DND-41 (cell line): Measurements from ENCODE around the gene ARPC1B.
"Not testable (repeated sequence)": the region's sequence is repeated elsewhere in the genome, so short reads cannot be mapped to it uniquely, and the experiment has no call there.

ENCODE experiments used
- ATAC-seq: fragments of 200-7000 bp; cut with Tn5 transposase; 3 replicates; pipeline ENCODE4 v1.9.1; 2021; ENCODE audit warnings: low read depth; ENCODE audit not compliant: insufficient read depth
- DNase-seq: peaks from one replicate; pipeline ENCODE4 v3.0.0-alpha.2; 2020
- H2AFZ ChIP-seq: 2 replicates; pipeline ENCODE4 v1.6.0; 2012; ENCODE audit warnings: low read depth, low read length
- H3K27ac ChIP-seq: 2 replicates; pipeline ENCODE4 v1.5.1; 2012; ENCODE audit warnings: low read length, inconsistent platforms
- H3K27me3 ChIP-seq: fragments of 200-600 bp; sonication (generic); 2 replicates; pipeline ENCODE4 v1.6.0; 2012; ENCODE audit warnings: low read length, mild to moderate bottlenecking, inconsistent platforms; ENCODE audit not compliant: insufficient read depth, poor library complexity
- H3K36me3 ChIP-seq: 2 replicates; pipeline ENCODE4 v1.5.1; 2012; ENCODE audit warnings: low read length, inconsistent platforms; ENCODE audit not compliant: insufficient read depth
- H3K4me1 ChIP-seq: 2 replicates; pipeline ENCODE4 v1.5.1; 2012; ENCODE audit warnings: mild to moderate bottlenecking, low read length; ENCODE audit not compliant: insufficient read depth
- H3K4me2 ChIP-seq: 2 replicates; pipeline ENCODE4 v1.6.0; 2012; ENCODE audit warnings: mild to moderate bottlenecking, moderate library complexity, low read length, inconsistent platforms; ENCODE audit not compliant: insufficient read depth
- H3K4me3 ChIP-seq, 2 experiments: fragments of 200-600 bp in 1 of 2; shearing (Covaris generic) in 1 of 2; 2 replicates each; pipeline ENCODE4 v1.5.1; 2012 to 2016; ENCODE audit warnings: inconsistent platforms in 2 of 2, low read length in 2 of 2, mild to moderate bottlenecking in 2 of 2, low read depth in 1 of 2, moderate library complexity in 1 of 2
- H3K79me2 ChIP-seq: 2 replicates; pipeline ENCODE4 v1.6.0; 2012; ENCODE audit warnings: low read length, inconsistent platforms; ENCODE audit not compliant: insufficient read depth
- H3K9ac ChIP-seq: 2 replicates; pipeline ENCODE4 v1.6.0; 2012; ENCODE audit warnings: low read depth, mild to moderate bottlenecking, inconsistent platforms, low read length, moderate library complexity
- H3K9me3 ChIP-seq: 2 replicates; pipeline ENCODE4 v1.5.1; 2012; ENCODE audit warnings: low read length, moderate library complexity, mild to moderate bottlenecking, inconsistent platforms; ENCODE audit not compliant: insufficient read depth, severe bottlenecking
- H4K20me1 ChIP-seq: 2 replicates; pipeline ENCODE4 v1.6.0; 2012; ENCODE audit warnings: low read length; ENCODE audit not compliant: insufficient read depth
- CTCF ChIP-seq: IDR thresholded peaks from 2 replicates; pipeline ENCODE4 v1.5.1; 2012; ENCODE audit warnings: borderline replicate concordance, low read length, moderate library complexity, mild to moderate bottlenecking; ENCODE audit not compliant: poor library complexity, severe bottlenecking; ENCODE audit errors: extremely low read depth
- EZH2 ChIP-seq: IDR thresholded peaks from 3 replicates; pipeline ENCODE4 v1.6.1; 2012; ENCODE audit warnings: borderline replicate concordance, low read depth, mild to moderate bottlenecking, moderate library complexity, low read length, inconsistent platforms; ENCODE audit not compliant: severe bottlenecking

ARPC1B gene

DNA sequence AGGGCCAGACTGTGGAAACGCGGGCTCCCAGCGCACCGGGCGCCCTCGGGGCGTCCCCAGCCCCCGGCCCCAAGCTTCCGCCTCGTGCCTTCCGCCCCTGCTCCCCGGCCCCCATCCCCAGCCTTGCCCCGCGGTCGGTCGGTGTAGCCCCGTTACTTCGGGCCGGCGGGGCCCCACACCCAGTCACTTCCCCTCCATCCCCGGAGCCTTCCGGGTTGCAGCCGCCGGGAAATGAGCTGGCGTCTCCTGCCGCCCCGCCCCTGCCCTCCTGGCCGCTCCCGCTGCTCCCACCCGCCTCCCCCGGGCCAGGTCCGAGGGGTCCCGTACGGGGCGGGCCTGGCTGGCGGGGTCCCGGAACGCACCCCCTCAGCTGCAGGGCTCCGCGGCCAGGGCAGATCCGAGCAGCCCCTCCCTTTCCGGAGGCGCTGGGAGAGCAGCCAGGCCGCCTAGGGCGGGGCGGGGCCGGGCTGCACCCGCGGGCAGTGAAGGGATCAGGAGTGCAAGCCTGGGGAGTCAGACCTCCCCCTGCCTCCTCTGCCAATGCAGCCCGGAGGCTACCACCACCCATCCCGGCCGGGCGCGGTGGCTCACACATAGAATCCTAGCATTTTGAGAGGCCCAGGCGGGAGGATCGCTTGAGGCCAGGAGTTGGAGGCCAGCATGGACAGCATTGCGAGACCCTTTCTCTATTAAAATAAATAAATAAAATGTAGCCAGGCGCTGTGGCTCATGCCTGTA is 709 bp downstream of the ARPC1B start:
- peak overlapping the region; percentile 65 for H3K9ac ChIP-seq
- H3K27me3 ChIP-seq: no peaks in the 10 kb centered on the region
- peaks cover 16% of the 10 kb centered on the region for H4K20me1 ChIP-seq
- H3K27ac ChIP-seq: peak overlapping the region; percentile 68
- peak overlapping the region; percentile 89 for H2AFZ ChIP-seq
- peak; percentile 74 for ATAC-seq
- peak overlapping the region; percentile 78 to 83 for H3K4me3 ChIP-seq
- peak; percentile 73 for DNase-seq
- H3K9me3 ChIP-seq: no peaks in the 10 kb centered on the region
- H3K4me2 ChIP-seq: peak overlapping the region; percentile 79
- TF ChIP-seq EZH2 (no peak), CTCF (no peak)
- H3K79me2 ChIP-seq: peaks cover 47% of the 10 kb centered on the region
- H3K36me3 ChIP-seq: peaks cover 18% of the 10 kb centered on the region
- H3K4me1 ChIP-seq: peaks cover 33% of the 10 kb centered on the region

DNA sequence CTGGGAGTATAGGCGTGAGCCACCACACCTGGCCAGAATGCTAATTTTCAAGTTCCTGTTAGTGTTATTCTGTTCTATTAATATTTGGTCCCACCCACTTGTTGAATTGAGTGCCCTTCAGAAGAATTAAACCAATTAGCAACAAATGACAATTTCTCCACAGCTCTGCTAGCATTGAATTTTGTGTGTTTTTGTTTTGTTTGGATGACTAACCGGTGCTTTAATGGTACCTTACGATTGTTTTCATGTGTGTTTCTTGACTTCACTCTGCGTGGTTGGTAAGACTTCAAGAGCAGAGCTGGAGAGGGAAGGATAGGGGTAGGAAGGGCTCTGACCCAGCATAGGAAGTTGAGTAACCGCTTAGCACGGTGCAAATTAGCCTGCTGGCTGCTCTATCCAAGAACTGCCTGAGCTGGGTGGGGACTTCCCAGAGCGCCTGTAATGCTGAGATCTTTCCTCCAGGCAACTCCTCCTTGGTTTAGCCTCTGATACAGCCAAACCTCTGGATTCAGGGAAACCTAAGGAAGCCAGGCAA is 4.6 kb downstream of the ARPC1B start:
- Histone ChIP-seq H3K4me2 (peak overlapping the region; percentile 26; the same call in 1 of the 2 replicates), H3K27ac (peak overlapping the region; percentile 85), H2AFZ (no peak overlapping the region), H3K4me3 (no peak overlapping the region), H4K20me1 (peaks cover 34% of the 10 kb centered on the region), H3K4me1 (peaks cover 44% of the 10 kb centered on the region), H3K9me3 (no peaks in the 10 kb centered on the region), H3K79me2 (peaks cover 82% of the 10 kb centered on the region), H3K27me3 (no peaks in the 10 kb centered on the region), H3K36me3 (peaks cover 37% of the 10 kb centered on the region), H3K9ac (peak overlapping the region; percentile 21; the same call in 1 of the 2 replicates)
- ATAC-seq: no peak
- no peak for DNase-seq
- TF ChIP-seq EZH2: no peak
- no peak for TF ChIP-seq CTCF

- not testable (repeated sequence) for DNase-seq, H2AFZ ChIP-seq, H3K9me3 ChIP-seq, H3K27me3 ChIP-seq, ATAC-seq
- Histone ChIP-seq H3K9ac (peak overlapping the region; percentile 52; the same call in 1 of the 2 replicates), H3K4me3 (0 out of 4 replicates have a peak overlapping the region, but pooled peaks of 1 of the 2 experiments have one; percentile 44), H3K4me1 (peaks cover 41% of the 10 kb centered on the region), H4K20me1 (peaks cover 39% of the 10 kb centered on the region), H3K27ac (peak overlapping the region; percentile 85), H3K36me3 (peaks cover 40% of the 10 kb centered on the region), H3K79me2 (peaks cover 87% of the 10 kb centered on the region), H3K4me2 (peak overlapping the region; percentile 56)
Observed at GRCh38 chr7:99379693-99380031, 5.1 kb downstream of the ARPC1B start.

GRCh38 chr7:99380032-99380822 is 5.7 kb downstream of the ARPC1B start:
- ATAC-seq: peak; percentile 25
- Histone ChIP-seq H3K9ac (peak overlapping the region; percentile 52), H3K27me3 (no peaks in the 10 kb centered on the region), H3K27ac (peak overlapping the region; percentile 85), H3K36me3 (peaks cover 39% of the 10 kb centered on the region), H3K4me2 (peak overlapping the region; percentile 56), H3K9me3 (no peaks in the 10 kb centered on the region), H3K4me1 (peaks cover 41% of the 10 kb centered on the region), H4K20me1 (peaks cover 38% of the 10 kb centered on the region), H3K79me2 (peaks cover 81% of the 10 kb centered on the region), H2AFZ (0 out of 2 replicates have a peak overlapping the region, but pooled peaks have one; percentile 18), H3K4me3 (peak overlapping the region in 1 of 2 experiments; percentile 44; a peak in 2 of 4 replicates)
- peak; percentile 62 for DNase-seq
- TF ChIP-seq EZH2: no peak
- TF ChIP-seq CTCF: no peak
